Transverse colon (tissue), 3 donors: ENCODE data around the gene BTBD2.

Source experiments
- CTCF ChIP-seq, 5 experiments: fragments of 200-600 bp in 3 of 5; fragments of 450-650 bp in 2 of 5; sonication (generic) in 3 of 5; IDR thresholded peaks; 1 replicate in 2 of 5; 2 replicates in 3 of 5; pipeline ENCODE4 v1.5.1; 2016 to 2017; ENCODE audit warnings: antibody characterized with exemption in 5 of 5, inconsistent platforms in 3 of 5, mild to moderate bottlenecking in 2 of 5, moderate library complexity in 1 of 5
- POLR2A ChIP-seq: fragments of 450-650 bp; IDR thresholded peaks from one replicate; pipeline ENCODE4 v1.6.1; 2016; ENCODE audit warnings: antibody characterized with exemption, mild to moderate bottlenecking, moderate library complexity

- no peak for TF ChIP-seq CTCF (IDR thresholded peaks at IDR 0.05)
- no peak for TF ChIP-seq POLR2A
Observed at GRCh38 chr19:2036424-2036823, 20.9 kb upstream of the BTBD2 start.
